Caco-2 (cell line): ENCODE measurements around the gene AASDH. TPM values are rescaled to one million over a fixed set of nuclear protein-coding genes. Genes with fewer than 3 reads are reported as not detected.

Source experiments
- BruUV-seq: library from RNA; stranded (reverse); fragments of 400-500 nt; replicated peaks from 2 replicates; lab custom pipeline; 2021; lab: Mats Ljungman, UMichigan
- CTCF ChIA-PET: fragments of 300-600 bp; sonication (Branson Sonifier 250); formaldehyde crosslinking; loops from one replicate; lab custom pipeline; 2022; ENCODE audit warnings: antibody characterized with exemption; lab: Charles Lee
- POLR2A ChIA-PET: fragments of 300-600 bp; sonication (Branson Sonifier 250); formaldehyde crosslinking; loops from one replicate; lab custom pipeline; 2022; ENCODE audit warnings: antibody characterized with exemption; lab: Charles Lee
- DNase-seq, 2 experiments: peaks; one replicate each; pipeline versions ENCODE4 v3.0.0 to v3.0.0-alpha.2; 2020 to 2022
- H3K27me3 ChIP-seq: replicated peaks from 2 replicates; pipeline ENCODE4 v1.6.0; 2011; ENCODE audit warnings: low read length; ENCODE audit not compliant: control insufficient read depth, insufficient read depth
- H3K36me3 ChIP-seq: 2 replicates; pipeline ENCODE4 v1.5.1; 2011; ENCODE audit warnings: low read length; ENCODE audit not compliant: control insufficient read depth, insufficient read depth
- H3K4me1 ChIP-seq: fragments of 250-450 bp; sonication (Bioruptor Pico); 2 replicates; pipeline ENCODE4 v1.5.1; 2020; ENCODE audit warnings: mild to moderate bottlenecking
- H3K4me3 ChIP-seq: 2 replicates; pipeline ENCODE4 v1.5.1; 2011; ENCODE audit warnings: low read depth, mild to moderate bottlenecking, control low read depth, low read length
- H3K9me3 ChIP-seq: fragments of 250-450 bp; sonication (Bioruptor Pico); 2 replicates; pipeline ENCODE4 v1.5.1; 2020; ENCODE audit warnings: mild to moderate bottlenecking, moderate library complexity
- H3K27ac Mint-ChIP-seq: one replicate; pipeline ENCODE4 v1.8.0; 2022; ENCODE audit warnings: mixed read lengths; ENCODE audit not compliant: unreplicated experiment
- H3K27me3 Mint-ChIP-seq: one replicate; pipeline ENCODE4 v1.8.0; 2022; ENCODE audit warnings: mixed read lengths; ENCODE audit not compliant: insufficient read depth, unreplicated experiment
- H3K36me3 Mint-ChIP-seq: one replicate; pipeline ENCODE4 v1.8.0; 2022; ENCODE audit warnings: mild to moderate bottlenecking, mixed read lengths; ENCODE audit not compliant: insufficient read depth, unreplicated experiment
- H3K4me1 Mint-ChIP-seq: one replicate; pipeline ENCODE4 v1.8.0; 2022; ENCODE audit warnings: low read depth, mixed read lengths; ENCODE audit not compliant: unreplicated experiment
- H3K4me3 Mint-ChIP-seq: one replicate; pipeline ENCODE4 v1.8.0; 2022; ENCODE audit warnings: mild to moderate bottlenecking, moderate library complexity, mixed read lengths; ENCODE audit not compliant: unreplicated experiment
- H3K9me3 Mint-ChIP-seq: one replicate; pipeline ENCODE4 v1.8.0; 2022; ENCODE audit warnings: mixed read lengths; ENCODE audit not compliant: unreplicated experiment
- CTCF ChIP-seq, 2 experiments: fragments of 200-600 bp in 1 of 2; IDR thresholded peaks; 1 replicate in 1 of 2; 2 replicates in 1 of 2; pipeline versions ENCODE4 v1.5.1 to v1.8.0; 2011 to 2022; ENCODE audit warnings: antibody characterized with exemption in 1 of 2, control low read depth in 1 of 2, inconsistent platforms in 1 of 2, low read depth in 1 of 2, low read length in 1 of 2, mild to moderate bottlenecking in 1 of 2, moderate library complexity in 1 of 2; ENCODE audit not compliant: insufficient read depth in 1 of 2, severe bottlenecking in 1 of 2, unreplicated experiment in 1 of 2
- intact Hi-C: fragments of 100-400 bp; cut with micrococcal nuclease; formaldehyde crosslinking; loops from one replicate; pipeline ENCODE4 v1.10.0; 2022; ENCODE audit not compliant: unreplicated experiment
- total RNA-seq: library from RNA; stranded (reverse); gene quantifications from 2 replicates; pipeline ENCODE4 v1.2.3, GENCODE V29; 2022

The AASDH gene
- total RNA-seq, 1 experiment from 2014 or later: 12.8 TPM

- Histone ChIP-seq H3K9me3 (no peaks in the 10 kb centered on the region; the same call in 1 of the 2 replicates), H3K36me3 (no peaks in the 10 kb centered on the region), H3K4me1 (no peaks in the 10 kb centered on the region), H3K27me3 (no peaks in the 10 kb centered on the region), H3K4me3 (no peak overlapping the region)
- ChIA-PET POLR2A (no interaction called here), CTCF (no interaction called here)
- no TSS peak for BruUV-seq
- Mint-ChIP-seq H3K9me3 (no peaks in the 10 kb centered on the region), H3K27ac (no peak overlapping the region), H3K36me3 (peaks cover 11% of the 10 kb centered on the region), H3K4me1 (no peaks in the 10 kb centered on the region), H3K27me3 (no peaks in the 10 kb centered on the region), H3K4me3 (no peak overlapping the region)
- TF ChIP-seq CTCF (IDR thresholded peaks at IDR 0.05; ENCODE audit: insufficient read depth in 1 of 2, low read depth in 1 of 2, low read length in 1 of 2, severe bottlenecking in 1 of 2, unreplicated experiment in 1 of 2): no peak
- intact Hi-C loops: no loop called here
- no peak for DNase-seq
Measured at GRCh38 chr4:56375458-56375857, 11.8 kb downstream of the AASDH start.

- no peak for TF ChIP-seq CTCF (IDR thresholded peaks at IDR 0.05; ENCODE audit: insufficient read depth in 1 of 2, low read depth in 1 of 2, low read length in 1 of 2, severe bottlenecking in 1 of 2, unreplicated experiment in 1 of 2)
- H3K27me3 ChIP-seq: no peaks in the 10 kb centered on the region
- ChIA-PET POLR2A (no interaction called here), CTCF (no interaction called here)
- DNase-seq: no peak
- intact Hi-C loops: no loop called here
- H3K4me3 ChIP-seq: no peak overlapping the region
- H3K4me1 ChIP-seq: no peaks in the 10 kb centered on the region
- Mint-ChIP-seq H3K36me3 (peaks cover 11% of the 10 kb centered on the region), H3K4me3 (no peak overlapping the region), H3K27me3 (no peaks in the 10 kb centered on the region), H3K4me1 (no peaks in the 10 kb centered on the region), H3K9me3 (no peaks in the 10 kb centered on the region), H3K27ac (no peak overlapping the region)
- no peaks in the 10 kb centered on the region for H3K36me3 ChIP-seq
- H3K9me3 ChIP-seq: no peaks in the 10 kb centered on the region; the same call in 1 of the 2 replicates
- no TSS peak for BruUV-seq
Measured at GRCh38 chr4:56374956-56375355, 12.3 kb downstream of the AASDH start.

GRCh38 chr4:56372774-56373173, 14.5 kb downstream of the AASDH start:
- intact Hi-C loops: no loop called here
- Mint-ChIP-seq H3K27me3 (no peaks in the 10 kb centered on the region), H3K4me1 (no peaks in the 10 kb centered on the region), H3K9me3 (no peaks in the 10 kb centered on the region), H3K36me3 (peaks cover 20% of the 10 kb centered on the region), H3K27ac (no peak overlapping the region), H3K4me3 (no peak overlapping the region)
- no peak for DNase-seq
- H3K36me3 ChIP-seq: no peaks in the 10 kb centered on the region
- ChIA-PET POLR2A (no interaction called here), CTCF (no interaction called here)
- no peak overlapping the region for H3K4me3 ChIP-seq
- no peaks in the 10 kb centered on the region for H3K4me1 ChIP-seq
- no peaks in the 10 kb centered on the region for H3K27me3 ChIP-seq
- no peaks in the 10 kb centered on the region; the same call in 1 of the 2 replicates for H3K9me3 ChIP-seq
- no TSS peak for BruUV-seq
- no peak for TF ChIP-seq CTCF (IDR thresholded peaks at IDR 0.05; ENCODE audit: insufficient read depth in 1 of 2, low read depth in 1 of 2, low read length in 1 of 2, severe bottlenecking in 1 of 2, unreplicated experiment in 1 of 2)
